Measurements from ENCODE around the gene AADACL2. TPM values are rescaled to one million over a fixed set of nuclear protein-coding genes. Genes with fewer than 3 reads are reported as not detected.

The AADACL2 gene
- total RNA-seq, 1 donor from 2014 or later: not detected

DNA sequence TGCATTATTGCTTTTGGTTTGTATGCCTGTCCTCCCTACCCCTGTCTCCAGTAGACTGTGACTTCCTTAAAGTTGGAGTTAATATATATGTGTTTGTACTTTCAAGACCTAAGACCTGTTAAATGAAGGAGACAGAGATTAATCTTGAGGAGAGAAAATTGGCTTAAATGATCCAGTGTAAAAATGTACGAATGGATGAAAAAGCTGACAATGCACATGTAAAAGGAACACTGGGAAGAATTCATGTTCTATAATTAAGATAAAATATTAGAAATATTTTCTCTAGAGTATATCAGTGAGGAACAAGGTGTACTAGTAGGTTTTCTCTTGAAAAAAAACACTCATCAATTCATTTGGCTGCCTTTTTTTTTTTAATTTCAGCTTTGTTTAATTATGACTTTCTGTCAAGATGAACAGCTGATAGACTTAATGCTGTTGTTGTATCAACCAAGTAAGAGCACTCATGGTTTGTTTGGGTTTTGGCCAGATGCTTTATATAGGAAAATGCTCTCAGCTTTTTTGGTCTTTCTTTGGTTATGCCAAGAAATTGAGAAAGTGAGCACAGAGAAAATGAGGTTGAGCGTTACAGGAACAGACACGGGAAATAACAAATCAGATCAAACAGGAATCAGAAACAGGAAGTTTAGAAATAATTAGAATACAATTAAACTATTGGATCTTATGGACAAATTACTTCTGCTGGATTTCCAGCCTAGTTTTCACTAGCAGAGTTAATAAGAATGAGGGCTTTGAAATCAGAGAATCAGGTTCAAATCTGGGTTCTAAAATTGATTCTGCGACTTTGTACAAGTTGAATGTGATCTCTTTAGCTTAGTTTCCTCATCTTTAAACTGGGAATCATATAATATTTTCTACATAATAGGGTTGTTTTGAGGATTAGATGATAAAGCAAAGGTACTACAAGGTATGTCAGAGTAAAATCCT, 41.9 kb downstream of the AADACL2 start:
- Mint-ChIP-seq H3K27ac (no peak overlapping the region), H3K4me1 (no peaks in the 10 kb centered on the region), H3K9me3 (no peaks in the 10 kb centered on the region), H3K4me3 (no peak overlapping the region), H3K27me3 (peaks cover 2% of the 10 kb centered on the region), H3K36me3 (ENCODE audit: low read depth) (no peaks in the 10 kb centered on the region)
- DNase-seq (no peak), ATAC-seq (ENCODE audit: low read depth) (no peak)
- intact Hi-C loops (cut with micrococcal nuclease): no loop called here
- POLR2A ChIA-PET: no interaction called here
- TF ChIP-seq, protein P1, sequence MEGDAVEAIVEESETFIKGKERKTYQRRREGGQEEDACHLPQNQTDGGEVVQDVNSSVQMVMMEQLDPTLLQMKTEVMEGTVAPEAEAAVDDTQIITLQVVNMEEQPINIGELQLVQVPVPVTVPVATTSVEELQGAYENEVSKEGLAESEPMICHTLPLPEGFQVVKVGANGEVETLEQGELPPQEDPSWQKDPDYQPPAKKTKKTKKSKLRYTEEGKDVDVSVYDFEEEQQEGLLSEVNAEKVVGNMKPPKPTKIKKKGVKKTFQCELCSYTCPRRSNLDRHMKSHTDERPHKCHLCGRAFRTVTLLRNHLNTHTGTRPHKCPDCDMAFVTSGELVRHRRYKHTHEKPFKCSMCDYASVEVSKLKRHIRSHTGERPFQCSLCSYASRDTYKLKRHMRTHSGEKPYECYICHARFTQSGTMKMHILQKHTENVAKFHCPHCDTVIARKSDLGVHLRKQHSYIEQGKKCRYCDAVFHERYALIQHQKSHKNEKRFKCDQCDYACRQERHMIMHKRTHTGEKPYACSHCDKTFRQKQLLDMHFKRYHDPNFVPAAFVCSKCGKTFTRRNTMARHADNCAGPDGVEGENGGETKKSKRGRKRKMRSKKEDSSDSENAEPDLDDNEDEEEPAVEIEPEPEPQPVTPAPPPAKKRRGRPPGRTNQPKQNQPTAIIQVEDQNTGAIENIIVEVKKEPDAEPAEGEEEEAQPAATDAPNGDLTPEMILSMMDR (IDR thresholded peaks at IDR 0.05): no peak
- CTCF ChIA-PET: no interaction called here

DNA sequence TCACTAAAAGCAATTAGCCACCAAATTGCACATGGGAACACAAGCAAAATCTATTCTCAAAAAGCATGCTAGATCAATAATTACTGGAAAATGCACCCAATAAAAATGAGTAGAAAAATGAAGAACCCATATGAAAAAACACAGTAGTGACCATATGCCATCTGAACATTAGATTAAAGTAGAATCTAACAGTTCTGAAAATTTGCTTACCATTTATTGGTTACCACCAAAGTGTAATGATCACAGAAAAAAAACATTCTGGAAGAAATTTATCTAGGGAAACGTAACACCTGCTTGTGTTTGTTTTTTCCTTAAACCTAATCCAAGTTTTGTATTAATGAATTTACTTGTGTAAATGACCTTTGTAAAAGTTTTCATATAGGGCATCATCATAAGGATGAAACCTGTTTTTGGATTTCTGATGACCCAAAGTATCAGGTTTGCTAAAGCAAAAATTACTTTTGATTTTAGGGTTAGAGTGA, 42.6 kb downstream of the AADACL2 start:
- H3K36me3 Mint-ChIP-seq (ENCODE audit: low read depth): no peaks in the 10 kb centered on the region

DNA sequence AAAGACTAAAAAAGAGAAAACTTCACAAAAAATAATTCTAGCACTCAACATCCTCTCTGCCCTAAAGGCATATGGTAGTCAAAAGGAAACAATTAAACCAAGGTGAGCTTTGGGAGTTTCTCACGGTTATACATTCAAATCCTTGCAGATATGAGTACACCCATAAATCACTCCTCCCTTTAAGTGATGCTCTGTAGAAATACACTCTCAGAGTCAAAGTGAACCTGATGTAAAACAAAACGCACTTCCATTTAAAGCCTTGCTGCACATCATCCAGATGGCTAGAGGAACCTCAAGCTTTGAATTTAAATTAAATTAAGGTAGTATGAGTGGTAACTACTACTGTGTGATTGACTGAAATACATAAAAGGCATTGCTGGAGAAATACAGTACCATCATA, 44.2 kb downstream of the AADACL2 start:
- TF ChIP-seq, protein P1 (IDR thresholded peaks at IDR 0.05): no peak
- CTCF ChIA-PET: no interaction called here
- Mint-ChIP-seq H3K27ac (no peak overlapping the region), H3K4me3 (no peak overlapping the region), H3K9me3 (no peaks in the 10 kb centered on the region), H3K27me3 (peaks cover 2% of the 10 kb centered on the region), H3K4me1 (no peaks in the 10 kb centered on the region), H3K36me3 (ENCODE audit: low read depth) (no peaks in the 10 kb centered on the region)
- DNase-seq (no peak), ATAC-seq (ENCODE audit: low read depth) (no peak)
- intact Hi-C loops (cut with micrococcal nuclease): no loop called here
- POLR2A ChIA-PET: no interaction called here

More for the DNA sequence above, 42.6 kb downstream of the AADACL2 start:
- intact Hi-C loops (cut with micrococcal nuclease): no loop called here
- POLR2A ChIA-PET: no interaction called here
- DNase-seq (no peak), ATAC-seq (ENCODE audit: low read depth) (no peak)
- Mint-ChIP-seq H3K4me3 (no peak overlapping the region), H3K27me3 (peaks cover 2% of the 10 kb centered on the region), H3K27ac (no peak overlapping the region), H3K4me1 (no peaks in the 10 kb centered on the region), H3K9me3 (no peaks in the 10 kb centered on the region)
- TF ChIP-seq, protein P1 (IDR thresholded peaks at IDR 0.05): no peak
- CTCF ChIA-PET: no interaction called here

DNA sequence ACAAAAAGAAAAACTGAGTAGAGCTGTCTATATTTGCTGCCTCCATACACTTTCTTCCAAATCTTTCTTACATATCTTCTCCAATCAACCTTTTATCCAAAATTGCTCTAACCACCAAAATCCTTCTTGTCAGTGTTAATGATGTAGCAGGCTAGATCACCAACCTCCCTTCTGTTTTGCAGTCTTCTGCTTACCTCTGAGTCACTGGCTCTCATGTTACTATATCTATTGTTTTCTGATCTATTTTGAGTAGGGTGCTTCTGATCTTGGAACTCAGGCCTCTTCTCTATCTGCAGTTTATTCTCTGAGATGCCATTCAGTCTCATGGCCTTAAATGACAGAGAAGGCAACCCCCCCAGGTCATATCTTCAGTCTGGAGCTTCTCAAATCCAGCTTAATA, 53.9 kb downstream of the AADACL2 start:
- H3K27ac Mint-ChIP-seq: no peak overlapping the region
- H3K4me1 Mint-ChIP-seq: no peaks in the 10 kb centered on the region
- ATAC-seq (ENCODE audit: low read depth) (no peak), DNase-seq (no peak)
- H3K36me3 Mint-ChIP-seq (ENCODE audit: low read depth): no peaks in the 10 kb centered on the region
- ChIA-PET POLR2A (no interaction called here), CTCF (no interaction called here)
- intact Hi-C loops (cut with micrococcal nuclease): no loop called here
- H3K4me3 Mint-ChIP-seq: no peak overlapping the region
- TF ChIP-seq, protein P1 (IDR thresholded peaks at IDR 0.05): no peak
- H3K9me3 Mint-ChIP-seq: peaks cover 3% of the 10 kb centered on the region
- H3K27me3 Mint-ChIP-seq: no peaks in the 10 kb centered on the region

DNA sequence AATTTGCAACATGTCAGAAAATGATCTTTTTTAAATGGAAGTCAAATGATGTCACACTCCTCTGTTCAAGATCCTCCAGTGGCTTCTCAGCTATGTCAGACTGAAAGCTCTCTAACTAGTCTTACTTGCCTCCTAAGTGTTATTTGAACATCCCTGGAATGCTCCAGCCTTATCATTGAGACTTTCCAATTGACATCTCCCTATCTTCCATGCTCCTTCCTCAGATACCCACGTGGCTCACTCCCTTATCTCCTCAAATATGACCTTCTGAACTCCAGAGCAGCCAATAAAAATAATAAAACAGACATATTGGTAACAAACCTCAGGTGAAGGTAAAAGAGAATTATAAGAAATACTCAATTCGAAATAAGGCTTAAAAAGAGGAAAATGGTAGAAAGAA, 54.7 kb downstream of the AADACL2 start:
- ChIA-PET CTCF (no interaction called here), POLR2A (no interaction called here)
- H3K27ac Mint-ChIP-seq: no peak overlapping the region
- no peaks in the 10 kb centered on the region for H3K4me1 Mint-ChIP-seq
- DNase-seq: no peak
- no peaks in the 10 kb centered on the region for H3K27me3 Mint-ChIP-seq
- no peak for ATAC-seq (ENCODE audit: low read depth)
- intact Hi-C loops (cut with micrococcal nuclease): no loop called here
- TF ChIP-seq, protein P1 (IDR thresholded peaks at IDR 0.05): no peak
- peaks cover 3% of the 10 kb centered on the region for H3K9me3 Mint-ChIP-seq
- no peaks in the 10 kb centered on the region for H3K36me3 Mint-ChIP-seq (ENCODE audit: low read depth)
- H3K4me3 Mint-ChIP-seq: no peak overlapping the region
